ENCODE measurements around the gene BCAS2.
A peak's percentile ranks its signal among the peaks of the same experiment; 100 is the strongest.
"Not testable (repeated sequence)": the region's sequence is repeated elsewhere in the genome, so short reads cannot be mapped to it uniquely, and the experiment has no call there.

Gene BCAS2

GRCh38 chr1:114581335-114582287 is at the start of gene BCAS2:
Gene BCAS2, minus strand, starts transcription at chr1:114581615. Its CDS starts 24 bp downstream, at chr1:114581591.
- peak; percentile 88 for DNase-seq (ENCODE audit: low read depth)

GRCh38 chr1:114627107-114627506 is 45.7 kb upstream of the BCAS2 start:
- no peak for DNase-seq (ENCODE audit: low read depth)

- no peak for DNase-seq (ENCODE audit: low read depth)
Observed at GRCh38 chr1:114623364-114623763, 41.9 kb upstream of the BCAS2 start.

GRCh38 chr1:114620419-114620818 is 39.0 kb upstream of the BCAS2 start:
- DNase-seq (ENCODE audit: low read depth): no peak

- DNase-seq (ENCODE audit: low read depth): no peak
Observed at GRCh38 chr1:114618606-114619005, 37.2 kb upstream of the BCAS2 start.

GRCh38 chr1:114610546-114611245 is 29.3 kb upstream of the BCAS2 start:
- DNase-seq (ENCODE audit: low read depth): no peak

- DNase-seq (ENCODE audit: low read depth): no peak
Observed at GRCh38 chr1:114609826-114610225, 28.4 kb upstream of the BCAS2 start.

GRCh38 chr1:114609026-114609425 is 27.6 kb upstream of the BCAS2 start:
- no peak for DNase-seq (ENCODE audit: low read depth)

GRCh38 chr1:114607223-114607622 is 25.8 kb upstream of the BCAS2 start:
- DNase-seq (ENCODE audit: low read depth): no peak

- DNase-seq (ENCODE audit: low read depth): no peak
Observed at GRCh38 chr1:114597949-114598348, 16.5 kb upstream of the BCAS2 start.

- no peak for DNase-seq (ENCODE audit: low read depth)
Observed at GRCh38 chr1:114595602-114596001, 14.2 kb upstream of the BCAS2 start.

GRCh38 chr1:114594046-114594445 is 12.6 kb upstream of the BCAS2 start:
- DNase-seq (ENCODE audit: low read depth): no peak

- DNase-seq (ENCODE audit: low read depth): no peak
Observed at GRCh38 chr1:114589122-114589521, 7.7 kb upstream of the BCAS2 start.

- DNase-seq (ENCODE audit: low read depth): no peak
Observed at GRCh38 chr1:114588196-114588689, 6.8 kb upstream of the BCAS2 start.

- DNase-seq (ENCODE audit: low read depth): no peak
Observed at GRCh38 chr1:114587203-114587991, 6.0 kb upstream of the BCAS2 start.

GRCh38 chr1:114586513-114587047 is 5.2 kb upstream of the BCAS2 start:
- DNase-seq (ENCODE audit: low read depth): no peak

GRCh38 chr1:114585231-114585630 is 3.8 kb upstream of the BCAS2 start:
- no peak for DNase-seq (ENCODE audit: low read depth)

GRCh38 chr1:114574365-114574764 is 7.0 kb downstream of the BCAS2 start:
- DNase-seq (ENCODE audit: low read depth): no peak

GRCh38 chr1:114564141-114564540 is 17.3 kb downstream of the BCAS2 start:
- no peak for DNase-seq (ENCODE audit: low read depth)

- DNase-seq (ENCODE audit: low read depth): not testable (repeated sequence)
Observed at GRCh38 chr1:114562978-114563510, 18.4 kb downstream of the BCAS2 start.

- DNase-seq (ENCODE audit: low read depth): no peak
Observed at GRCh38 chr1:114561333-114561732, 20.1 kb downstream of the BCAS2 start.

GRCh38 chr1:114559356-114559755 is 22.1 kb downstream of the BCAS2 start:
- no peak for DNase-seq (ENCODE audit: low read depth)

Data from activated T-helper 9 cell treated with anti-CD3 and anti-CD28 coated beads, Interleukin-2, amount 50 U/mL, for 16 hours (primary cell).